Endothelial cell of umbilical vein (primary cell): ENCODE results near the gene ALDH3A2. TPM values are rescaled to one million over a fixed set of nuclear protein-coding genes. Genes with fewer than 3 reads are reported as not detected.

Source experiments
- BruUV-seq: library from RNA; stranded (reverse); fragments of 400-500 nt; replicated peaks from 2 replicates; lab custom pipeline; 2021; lab: Mats Ljungman, UMichigan
- CTCF ChIA-PET: fragments of 300-600, 350-600 bp; sonication (Branson Sonifier 250); formaldehyde crosslinking; loops from one replicate; lab custom pipeline; 2021; ENCODE audit warnings: antibody characterized with exemption, inconsistent platforms; lab: Charles Lee
- POLR2A ChIA-PET: fragments of 300-600, 350-600 bp; sonication (Branson Sonifier 250); formaldehyde crosslinking; loops from one replicate; lab custom pipeline; 2021; ENCODE audit warnings: antibody characterized with exemption, inconsistent platforms; lab: Charles Lee
- DNase-seq: peaks from one replicate; pipeline ENCODE4 v3.0.0-alpha.2; 2011; ENCODE audit warnings: low read depth, low spot score
- FAIRE-seq: peaks from 2 replicates; lab custom pipeline; 2011; peaks lifted over from hg19 to GRCh38; lab: Jason Lieb, UNC
- H2AFZ ChIP-seq: 2 replicates; pipeline ENCODE4 v1.6.0; 2012; ENCODE audit warnings: low read depth, low read length, control low read depth, inconsistent platforms
- H3K27ac ChIP-seq: 2 replicates; pipeline ENCODE4 v1.5.1; 2011; ENCODE audit warnings: low read depth, mild to moderate bottlenecking, control low read depth, low read length, moderate library complexity; ENCODE audit not compliant: insufficient read depth
- H3K27me3 ChIP-seq, 2 experiments: 2 replicates each; pipeline versions ENCODE4 v1.6.0 to v1.6.1; 2011; ENCODE audit warnings: low read length in 2 of 2, mixed read lengths in 1 of 2; ENCODE audit not compliant: control insufficient read depth in 2 of 2, insufficient read depth in 2 of 2
- H3K36me3 ChIP-seq, 2 experiments: 2 replicates in 1 of 2; 3 replicates in 1 of 2; pipeline ENCODE4 v1.5.1; 2011; ENCODE audit warnings: low read length in 2 of 2, mild to moderate bottlenecking in 1 of 2, moderate library complexity in 1 of 2; ENCODE audit not compliant: control insufficient read depth in 2 of 2, insufficient read depth in 2 of 2; ENCODE audit errors: extremely low read depth in 1 of 2
- H3K4me1 ChIP-seq: 3 replicates; pipeline ENCODE4 v1.5.1; 2011; ENCODE audit warnings: mild to moderate bottlenecking, low read length; ENCODE audit not compliant: control insufficient read depth, insufficient read depth; ENCODE audit errors: extremely low read depth
- H3K4me2 ChIP-seq: 2 replicates; pipeline ENCODE4 v1.6.1; 2011; ENCODE audit warnings: low read length, control low read depth, mixed read lengths; ENCODE audit not compliant: insufficient read depth
- H3K4me3 ChIP-seq, 3 experiments: fragments of 200-600 bp in 1 of 3; sonication (generic), shearing (Covaris generic) in 1 of 3; replicated peaks in 1 of 3; 2 replicates each; pipeline ENCODE4 v1.5.1; 2011 to 2016; ENCODE audit warnings: control low read depth in 3 of 3, low read length in 3 of 3, mild to moderate bottlenecking in 2 of 3, inconsistent platforms in 1 of 3, low read depth in 1 of 3, moderate library complexity in 1 of 3; ENCODE audit not compliant: insufficient read depth in 1 of 3
- H3K79me2 ChIP-seq: 2 replicates; pipeline ENCODE4 v1.6.0; 2012; ENCODE audit warnings: low read length, inconsistent platforms; ENCODE audit not compliant: control insufficient read depth, insufficient read depth
- H3K9ac ChIP-seq: replicated peaks from 2 replicates; pipeline ENCODE3; 2011; ENCODE audit warnings: low read length, control low read depth; ENCODE audit not compliant: insufficient read depth; ENCODE audit errors: extremely low read depth
- H3K9me1 ChIP-seq: replicated peaks from 3 replicates; pipeline ENCODE4 v1.6.0; 2011; ENCODE audit warnings: mild to moderate bottlenecking, low read length; ENCODE audit not compliant: control insufficient read depth, insufficient read depth; ENCODE audit errors: extremely low read depth
- H3K9me3 ChIP-seq: replicated peaks from 2 replicates; pipeline ENCODE4 v1.5.1; 2012; ENCODE audit warnings: low read length, inconsistent platforms; ENCODE audit not compliant: control insufficient read depth, insufficient read depth
- H4K20me1 ChIP-seq: replicated peaks from 2 replicates; pipeline ENCODE3; 2011; ENCODE audit warnings: mild to moderate bottlenecking, low read length; ENCODE audit not compliant: control insufficient read depth, insufficient read depth; ENCODE audit errors: extremely low read depth
- CTCF ChIP-seq, 2 donors: IDR thresholded peaks; 1 replicate in 1 of 2; 2 replicates in 1 of 2; pipeline ENCODE4 v1.5.1; 2011; ENCODE audit warnings: low read length in 2 of 2, mild to moderate bottlenecking in 2 of 2, moderate library complexity in 2 of 2, control low read depth in 1 of 2, inconsistent platforms in 1 of 2, low read depth in 1 of 2; ENCODE audit not compliant: insufficient read depth in 1 of 2; ENCODE audit errors: extremely low read depth in 1 of 2
- EZH2 ChIP-seq: IDR thresholded peaks from 2 replicates; pipeline ENCODE4 v1.6.1; 2012; ENCODE audit warnings: borderline replicate concordance, low read depth, mild to moderate bottlenecking, moderate library complexity, low read length, inconsistent platforms; ENCODE audit not compliant: severe bottlenecking
- FOS ChIP-seq: IDR thresholded peaks from 2 replicates; pipeline ENCODE4 v1.6.1; 2011; ENCODE audit warnings: mild to moderate bottlenecking, low read length, moderate library complexity, borderline replicate concordance; ENCODE audit not compliant: insufficient read depth
- GATA2 ChIP-seq: IDR thresholded peaks from 2 replicates; pipeline ENCODE4 v1.7.0; 2011; ENCODE audit warnings: low read depth, mild to moderate bottlenecking, moderate library complexity, mixed read lengths, low read length; ENCODE audit not compliant: insufficient read length, insufficient read depth
- JUN ChIP-seq: IDR thresholded peaks from 2 replicates; pipeline ENCODE4 v1.6.1; 2011; ENCODE audit warnings: borderline replicate concordance, low read depth; ENCODE audit not compliant: insufficient read length, insufficient read depth
- MAX ChIP-seq: IDR thresholded peaks from 2 replicates; pipeline ENCODE4 v1.6.1; 2011; ENCODE audit not compliant: insufficient read depth, insufficient read length
- MYC ChIP-seq: IDR thresholded peaks from one replicate; pipeline ENCODE4 v1.6.1; 2011; ENCODE audit warnings: mild to moderate bottlenecking, low read depth, low read length
- POLR2A ChIP-seq: IDR thresholded peaks from 2 replicates; pipeline ENCODE4 v1.6.1; 2012; ENCODE audit warnings: low read depth, mild to moderate bottlenecking, control low read depth, low read length
- POLR2AphosphoS5 ChIP-seq: IDR thresholded peaks from 2 replicates; pipeline ENCODE4 v1.6.1; 2012; ENCODE audit warnings: low read depth, mild to moderate bottlenecking, control low read depth, low read length, moderate library complexity; ENCODE audit not compliant: insufficient read depth
- dilution Hi-C: fragments of 300-500 bp; cut with MboI; formaldehyde crosslinking; loops from one replicate; pipeline ENCODE4 v1.15.0; 2019; ENCODE audit warnings: low sequenced_read_pairs; ENCODE audit not compliant: extremely low pct_ligation_motif_present
- intact Hi-C: fragments of 100-400 bp; cut with micrococcal nuclease; formaldehyde crosslinking; loops from one replicate; pipeline ENCODE4 v1.10.0; 2022
- polyA plus RNA-seq, 4 experiments: library from polyadenylated mRNA; depleted of rRNA in 3 of 4; stranded (reverse) in 3 of 4; unstranded in 1 of 4; fragments of >200 nt; gene quantifications; 2 replicates each; pipeline versions ENCODE4 v1.2.1 to v1.2.3, GENCODE V29; 2011 to 2012; ENCODE audit warnings: missing spikeins in 1 of 4
- total RNA-seq: library from RNA; stranded (reverse); gene quantifications from 2 replicates; pipeline ENCODE4 v1.2.3, GENCODE V29; 2021

ALDH3A2 gene
- total and polyA plus RNA-seq, 2 donors (not counting 3 experiments of a cell fraction or from before 2014, with no cell fraction given) = 16.7 to 36.5 TPM

- DNase-seq (no peak), FAIRE-seq (no peak)
- Histone ChIP-seq H3K9ac (no peak overlapping the region), H3K4me1 (no peaks in the 10 kb centered on the region), H3K27ac (no peak overlapping the region), H3K79me2 (peaks cover 8% of the 10 kb centered on the region), H2AFZ (no peak overlapping the region), H3K9me3 (no peaks in the 10 kb centered on the region), H4K20me1 (no peaks in the 10 kb centered on the region), H3K4me2 (no peak overlapping the region), H3K36me3 (peaks cover 0 to 5% of the 10 kb centered on the region in 2 experiments), H3K9me1 (no peaks in the 10 kb centered on the region), H3K27me3 (no peaks in the 10 kb centered on the region), H3K4me3 (no peak overlapping the region)
- ChIA-PET CTCF (interaction anchor here (1.3 kb wide), 1 partner anchor 108 kb away, joined by 6 read pairs; no protein-coding TSS in a partner anchor), POLR2A (interaction anchor here (0.6 kb wide), 1 partner anchor 1388 kb away, joined by 3 read pairs; the partner anchor contains the start of gene USP22)
- BruUV-seq = no TSS peak
- no peak for TF ChIP-seq MAX
- no peak for TF ChIP-seq POLR2AphosphoS5
- TF ChIP-seq FOS = no peak
- TF ChIP-seq POLR2A = no peak
- no peak for TF ChIP-seq JUN
- no peak for TF ChIP-seq GATA2
- no peak for TF ChIP-seq CTCF (IDR thresholded peaks at IDR 0.05; ENCODE audit: extremely low read depth in 1 of 2, insufficient read depth in 1 of 2, low read depth in 1 of 2, low read length in 2 of 2)
- no peak for TF ChIP-seq MYC
- TF ChIP-seq EZH2 = no peak
- intact Hi-C loops (no loop called here), dilution Hi-C loops (no loop called here)
Measured at GRCh38 chr17:19654896-19655295, 6.3 kb downstream of the ALDH3A2 start.
